ENCODE data around the gene LAPTM5.

The LAPTM5 gene

DNA sequence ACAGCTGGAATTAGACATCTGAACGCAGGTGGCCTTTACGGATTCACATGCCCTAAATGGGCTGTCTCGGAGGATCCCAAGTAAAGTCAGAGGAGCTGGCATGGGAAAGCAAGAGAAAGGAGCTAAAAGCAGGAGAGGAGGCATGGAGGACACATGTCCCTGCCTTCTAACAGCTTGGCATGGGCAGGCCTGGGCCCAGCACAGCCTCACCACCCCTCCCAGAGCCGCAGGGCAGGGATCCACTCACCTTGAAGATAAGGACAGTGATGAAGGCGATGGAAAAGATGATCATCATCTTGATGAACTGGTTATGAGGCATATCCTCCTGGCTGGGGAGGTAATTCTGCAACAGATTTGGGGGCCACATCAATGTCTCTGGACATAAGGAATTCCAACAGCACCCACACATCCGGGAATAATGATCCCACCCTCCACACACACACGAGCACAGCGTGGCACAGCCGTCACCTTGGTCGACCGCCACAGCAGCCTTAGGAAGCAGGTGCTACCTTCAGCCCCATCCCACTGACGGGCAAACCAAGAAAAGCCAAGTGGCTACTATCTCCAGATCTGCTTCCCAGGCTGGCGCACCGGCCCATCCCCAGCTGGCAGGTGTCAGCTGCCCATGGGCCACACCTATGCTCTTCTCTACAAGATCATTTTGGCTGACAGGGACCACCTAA, 20.1 kb downstream of the LAPTM5 start:
- peaks cover 0 to 3% (median 0%) of the 10 kb centered on the region in 5 donors for H3K9me3 ChIP-seq (ENCODE audit: control insufficient read depth in 5 of 5, low read length in 5 of 5)
- peaks cover 0 to 93% (median 61%) of the 10 kb centered on the region in 5 donors for H3K36me3 ChIP-seq (ENCODE audit: control insufficient read depth in 5 of 5, insufficient read depth in 5 of 5, low read length in 5 of 5)
- H3K4me3 ChIP-seq (ENCODE audit: low read depth in 1 of 5, low read length in 5 of 5) = no peak overlapping the region
- no peak overlapping the region for H3K27ac ChIP-seq (ENCODE audit: low read depth, low read length)
- peaks cover 0 to 14% (median 0%) of the 10 kb centered on the region in 5 donors for H3K4me1 ChIP-seq (ENCODE audit: control insufficient read depth in 5 of 5, insufficient read depth in 5 of 5, low read length in 5 of 5)
- peaks cover 0 to 3% (median 1%) of the 10 kb centered on the region in 5 donors for H3K27me3 ChIP-seq (ENCODE audit: control insufficient read depth in 5 of 5, insufficient read depth in 4 of 5, low read length in 5 of 5)
- H3K9ac ChIP-seq (ENCODE audit: low read length in 5 of 5) = no peak overlapping the region

DNA sequence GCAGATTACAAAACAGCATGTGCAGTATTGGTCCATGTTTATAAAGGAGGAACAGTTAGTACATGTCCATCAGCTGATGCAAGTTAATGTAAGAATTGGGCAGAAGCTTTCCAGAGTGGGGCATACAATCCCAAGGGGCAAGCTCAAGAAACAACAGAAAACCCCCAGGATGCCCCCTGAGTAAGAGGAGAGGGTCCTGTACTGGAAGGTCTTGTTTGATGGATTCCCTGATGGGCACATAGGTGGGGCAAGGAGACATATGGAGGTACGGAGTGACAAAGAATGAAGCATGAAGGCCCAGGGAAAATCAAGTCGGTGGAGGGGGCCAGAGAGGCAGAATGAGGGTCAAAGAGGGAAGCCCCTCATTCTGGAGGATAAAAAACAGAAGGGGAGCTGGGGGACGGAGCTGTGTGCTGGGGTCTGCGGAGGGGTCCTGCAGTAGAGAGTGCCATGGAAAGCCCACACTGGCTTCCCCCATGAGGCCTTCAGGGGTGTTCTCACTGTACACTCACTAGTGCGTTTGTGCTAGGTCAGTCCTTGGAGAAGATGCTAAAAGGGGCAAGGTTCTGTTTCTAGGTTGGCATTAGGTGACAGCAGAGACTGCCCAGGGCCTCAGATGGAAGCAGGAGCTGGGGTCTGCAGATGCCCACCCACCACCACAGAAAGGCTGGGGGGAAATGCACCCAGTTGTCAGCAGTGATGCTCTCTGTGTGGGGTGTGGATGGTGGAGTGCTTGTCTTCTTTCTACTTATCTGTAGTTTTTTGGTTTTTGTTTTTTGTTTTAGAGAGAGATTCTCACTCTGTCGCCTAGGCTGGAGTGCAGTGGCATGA, 21.7 kb downstream of the LAPTM5 start:
- no peak overlapping the region for H3K27ac ChIP-seq (ENCODE audit: low read depth, low read length)
- no peak overlapping the region for H3K4me3 ChIP-seq (ENCODE audit: low read depth in 1 of 5, low read length in 5 of 5)
- H3K27me3 ChIP-seq (ENCODE audit: control insufficient read depth in 5 of 5, insufficient read depth in 4 of 5, low read length in 5 of 5) = peaks cover 0 to 3% (median 3%) of the 10 kb centered on the region in 5 donors
- H3K9ac ChIP-seq (ENCODE audit: low read length in 5 of 5) = no peak overlapping the region
- H3K9me3 ChIP-seq (ENCODE audit: control insufficient read depth in 5 of 5, low read length in 5 of 5) = peaks cover 0 to 3% (median 0%) of the 10 kb centered on the region in 5 donors
- peaks cover 0 to 80% (median 50%) of the 10 kb centered on the region in 5 donors for H3K36me3 ChIP-seq (ENCODE audit: control insufficient read depth in 5 of 5, insufficient read depth in 5 of 5, low read length in 5 of 5)
- H3K4me1 ChIP-seq (ENCODE audit: control insufficient read depth in 5 of 5, insufficient read depth in 5 of 5, low read length in 5 of 5) = peaks cover 0 to 9% (median 1%) of the 10 kb centered on the region in 5 donors

- Histone ChIP-seq H3K4me1 (ENCODE audit: control insufficient read depth in 5 of 5, insufficient read depth in 5 of 5, low read length in 5 of 5) (peaks cover 0 to 16% (median 8%) of the 10 kb centered on the region in 5 donors), H3K4me3 (ENCODE audit: low read depth in 1 of 5, low read length in 5 of 5) (no peak overlapping the region), H3K9ac (ENCODE audit: low read length in 5 of 5) (no peak overlapping the region), H3K36me3 (ENCODE audit: control insufficient read depth in 5 of 5, insufficient read depth in 5 of 5, low read length in 5 of 5) (peaks cover 0 to 74% (median 50%) of the 10 kb centered on the region in 5 donors), H3K9me3 (ENCODE audit: control insufficient read depth in 5 of 5, low read length in 5 of 5) (peaks cover 0 to 3% (median 0%) of the 10 kb centered on the region in 5 donors), H3K27ac (ENCODE audit: low read depth, low read length) (no peak overlapping the region), H3K27me3 (ENCODE audit: control insufficient read depth in 5 of 5, insufficient read depth in 4 of 5, low read length in 5 of 5) (peaks cover 0 to 3% (median 3%) of the 10 kb centered on the region in 5 donors)
These were observed 22.4 kb downstream of the LAPTM5 start for GRCh38 chr1:30735124-30735523.

DNA sequence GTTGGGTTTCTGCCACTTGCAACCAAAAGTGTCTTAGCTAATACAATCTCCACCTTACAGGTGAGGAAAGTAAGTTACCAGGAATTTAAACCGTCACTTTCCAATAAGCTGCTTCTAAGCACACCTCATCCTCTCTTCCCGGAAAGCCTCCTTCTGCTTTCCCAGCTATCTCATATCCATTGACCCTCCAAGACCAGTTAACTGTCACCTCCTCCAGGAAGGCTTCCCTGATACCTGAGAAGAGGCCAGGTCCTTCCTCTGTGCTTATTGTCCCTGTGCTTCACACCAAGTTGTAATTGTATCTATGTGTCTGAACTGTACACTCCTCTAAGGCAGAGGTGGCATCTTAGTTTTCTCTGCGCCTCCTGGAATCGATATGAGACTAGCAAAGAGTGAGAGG, 23.0 kb downstream of the LAPTM5 start:
- peaks cover 0 to 3% (median 0%) of the 10 kb centered on the region in 5 donors for H3K9me3 ChIP-seq (ENCODE audit: control insufficient read depth in 5 of 5, low read length in 5 of 5)
- H3K27ac ChIP-seq (ENCODE audit: low read depth, low read length) = no peak overlapping the region
- H3K27me3 ChIP-seq (ENCODE audit: control insufficient read depth in 5 of 5, insufficient read depth in 4 of 5, low read length in 5 of 5) = peaks cover 0 to 3% (median 0%) of the 10 kb centered on the region in 5 donors
- peaks cover 0 to 18% (median 8%) of the 10 kb centered on the region in 5 donors for H3K4me1 ChIP-seq (ENCODE audit: control insufficient read depth in 5 of 5, insufficient read depth in 5 of 5, low read length in 5 of 5)
- H3K4me3 ChIP-seq (ENCODE audit: low read depth in 1 of 5, low read length in 5 of 5) = no peak overlapping the region
- H3K36me3 ChIP-seq (ENCODE audit: control insufficient read depth in 5 of 5, insufficient read depth in 5 of 5, low read length in 5 of 5) = peaks cover 0 to 70% (median 50%) of the 10 kb centered on the region in 5 donors
- H3K9ac ChIP-seq (ENCODE audit: low read length in 5 of 5) = no peak overlapping the region

GRCh38 chr1:30734106-30734505, 23.5 kb downstream of the LAPTM5 start:
- Histone ChIP-seq H3K36me3 (ENCODE audit: control insufficient read depth in 5 of 5, insufficient read depth in 5 of 5, low read length in 5 of 5) (peaks cover 0 to 65% (median 45%) of the 10 kb centered on the region in 5 donors), H3K4me1 (ENCODE audit: control insufficient read depth in 5 of 5, insufficient read depth in 5 of 5, low read length in 5 of 5) (peaks cover 0 to 18% (median 8%) of the 10 kb centered on the region in 5 donors), H3K27me3 (ENCODE audit: control insufficient read depth in 5 of 5, insufficient read depth in 4 of 5, low read length in 5 of 5) (peaks cover 0 to 3% (median 0%) of the 10 kb centered on the region in 5 donors), H3K27ac (ENCODE audit: low read depth, low read length) (no peak overlapping the region), H3K9ac (ENCODE audit: low read length in 5 of 5) (no peak overlapping the region), H3K4me3 (ENCODE audit: low read depth in 1 of 5, low read length in 5 of 5) (no peak overlapping the region), H3K9me3 (ENCODE audit: control insufficient read depth in 5 of 5, low read length in 5 of 5) (peaks cover 0 to 3% (median 0%) of the 10 kb centered on the region in 5 donors)

GRCh38 chr1:30733493-30733892, 24.1 kb downstream of the LAPTM5 start:
- Histone ChIP-seq H3K27me3 (ENCODE audit: control insufficient read depth in 5 of 5, insufficient read depth in 4 of 5, low read length in 5 of 5) (peaks cover 0 to 3% (median 0%) of the 10 kb centered on the region in 5 donors), H3K27ac (ENCODE audit: low read depth, low read length) (no peak overlapping the region), H3K36me3 (ENCODE audit: control insufficient read depth in 5 of 5, insufficient read depth in 5 of 5, low read length in 5 of 5) (peaks cover 0 to 59% (median 39%) of the 10 kb centered on the region in 5 donors), H3K4me3 (ENCODE audit: low read depth in 1 of 5, low read length in 5 of 5) (no peak overlapping the region), H3K9ac (ENCODE audit: low read length in 5 of 5) (no peak overlapping the region), H3K4me1 (ENCODE audit: control insufficient read depth in 5 of 5, insufficient read depth in 5 of 5, low read length in 5 of 5) (peaks cover 0 to 18% (median 8%) of the 10 kb centered on the region in 5 donors), H3K9me3 (ENCODE audit: control insufficient read depth in 5 of 5, low read length in 5 of 5) (peaks cover 0 to 3% (median 0%) of the 10 kb centered on the region in 5 donors)

DNA sequence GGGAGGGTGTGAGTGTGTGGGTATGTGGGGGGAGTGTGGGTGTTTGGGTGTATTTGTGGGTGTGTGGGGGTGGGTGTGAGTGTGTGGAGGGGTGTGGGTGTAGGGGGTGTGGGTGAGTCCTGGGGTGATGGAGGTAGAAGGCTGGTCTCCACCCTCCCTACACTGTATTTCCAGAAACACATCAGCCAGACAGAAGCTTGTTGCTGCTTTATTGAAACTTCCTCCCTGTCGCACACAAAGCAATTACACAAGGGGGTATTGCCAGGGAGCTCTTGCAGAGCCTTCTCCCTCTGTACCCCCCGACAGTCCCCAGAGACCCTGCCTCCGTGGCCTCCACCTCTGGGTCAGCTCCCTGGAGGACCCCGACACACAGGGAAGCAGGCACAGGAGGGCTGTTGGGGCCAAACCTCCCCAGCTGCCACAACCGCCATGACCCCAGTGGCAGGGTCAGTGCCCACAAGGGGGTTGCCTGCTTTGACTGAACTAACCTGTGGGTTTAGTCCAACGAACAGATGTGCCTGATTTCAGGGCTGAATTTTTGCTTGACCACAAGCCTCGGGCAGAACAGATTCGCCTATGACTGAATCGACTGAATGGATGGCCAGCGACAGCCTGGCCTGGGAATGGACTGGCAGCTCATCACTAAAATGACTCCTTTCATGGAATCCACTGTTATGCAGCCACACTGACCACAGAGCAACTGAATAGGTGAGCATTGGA, 25.1 kb downstream of the LAPTM5 start:
- H3K4me1 ChIP-seq (ENCODE audit: control insufficient read depth in 5 of 5, insufficient read depth in 5 of 5, low read length in 5 of 5) = peaks cover 0 to 18% (median 8%) of the 10 kb centered on the region in 5 donors
- H3K9ac ChIP-seq (ENCODE audit: low read length in 5 of 5) = no peak overlapping the region
- H3K27me3 ChIP-seq (ENCODE audit: control insufficient read depth in 5 of 5, insufficient read depth in 4 of 5, low read length in 5 of 5) = peaks cover 0 to 3% (median 0%) of the 10 kb centered on the region in 5 donors
- H3K9me3 ChIP-seq (ENCODE audit: control insufficient read depth in 5 of 5, low read length in 5 of 5) = no peaks in the 10 kb centered on the region
- no peak overlapping the region for H3K4me3 ChIP-seq (ENCODE audit: low read depth in 1 of 5, low read length in 5 of 5)
- H3K36me3 ChIP-seq (ENCODE audit: control insufficient read depth in 5 of 5, insufficient read depth in 5 of 5, low read length in 5 of 5) = peaks cover 0 to 48% (median 28%) of the 10 kb centered on the region in 5 donors
- no peak overlapping the region for H3K27ac ChIP-seq (ENCODE audit: low read depth, low read length)

DNA sequence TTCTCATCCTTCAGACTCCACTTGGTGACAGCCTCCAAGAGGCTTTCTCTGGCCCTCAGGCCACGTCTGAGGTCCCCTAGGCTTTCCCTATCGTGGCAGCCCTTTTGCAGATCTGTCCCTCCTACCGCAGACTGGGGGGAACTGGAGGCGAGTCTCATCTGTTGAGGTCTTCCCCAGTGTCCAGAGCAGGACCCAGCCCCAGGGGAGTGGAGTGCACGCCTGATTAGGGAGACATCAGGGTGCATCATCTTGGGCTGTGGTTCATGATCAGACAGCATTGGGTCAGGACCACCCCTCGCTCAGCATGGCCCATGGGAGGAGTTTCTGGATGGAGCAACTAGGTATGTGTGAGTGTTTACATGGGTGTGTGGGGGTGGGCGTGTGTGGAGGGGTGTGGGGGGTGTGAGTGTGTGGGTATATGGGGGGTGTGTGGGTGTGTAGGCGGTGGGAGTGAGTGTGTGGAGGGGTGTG, 25.7 kb downstream of the LAPTM5 start:
- peaks cover 0 to 3% (median 0%) of the 10 kb centered on the region in 5 donors for H3K27me3 ChIP-seq (ENCODE audit: control insufficient read depth in 5 of 5, insufficient read depth in 4 of 5, low read length in 5 of 5)
- peaks cover 0 to 42% (median 24%) of the 10 kb centered on the region in 5 donors for H3K36me3 ChIP-seq (ENCODE audit: control insufficient read depth in 5 of 5, insufficient read depth in 5 of 5, low read length in 5 of 5)
- no peak overlapping the region for H3K9ac ChIP-seq (ENCODE audit: low read length in 5 of 5)
- H3K9me3 ChIP-seq (ENCODE audit: control insufficient read depth in 5 of 5, low read length in 5 of 5) = no peaks in the 10 kb centered on the region
- peaks cover 0 to 18% (median 8%) of the 10 kb centered on the region in 5 donors for H3K4me1 ChIP-seq (ENCODE audit: control insufficient read depth in 5 of 5, insufficient read depth in 5 of 5, low read length in 5 of 5)
- H3K4me3 ChIP-seq (ENCODE audit: low read depth in 1 of 5, low read length in 5 of 5) = no peak overlapping the region
- no peak overlapping the region for H3K27ac ChIP-seq (ENCODE audit: low read depth, low read length)

GRCh38 chr1:30731109-30731805, 26.3 kb downstream of the LAPTM5 start:
- H3K27ac ChIP-seq (ENCODE audit: low read depth, low read length) = no peak overlapping the region
- H3K27me3 ChIP-seq (ENCODE audit: control insufficient read depth in 5 of 5, insufficient read depth in 4 of 5, low read length in 5 of 5) = peaks cover 0 to 3% (median 0%) of the 10 kb centered on the region in 5 donors
- no peak overlapping the region for H3K4me3 ChIP-seq (ENCODE audit: low read depth in 1 of 5, low read length in 5 of 5)
- H3K9me3 ChIP-seq (ENCODE audit: control insufficient read depth in 5 of 5, low read length in 5 of 5) = no peaks in the 10 kb centered on the region
- peaks cover 0 to 18% (median 8%) of the 10 kb centered on the region in 5 donors for H3K4me1 ChIP-seq (ENCODE audit: control insufficient read depth in 5 of 5, insufficient read depth in 5 of 5, low read length in 5 of 5)
- H3K36me3 ChIP-seq (ENCODE audit: control insufficient read depth in 5 of 5, insufficient read depth in 5 of 5, low read length in 5 of 5) = peaks cover 0 to 37% (median 21%) of the 10 kb centered on the region in 5 donors
- H3K9ac ChIP-seq (ENCODE audit: low read length in 5 of 5) = no peak overlapping the region

Measured in subcutaneous abdominal adipose tissue (tissue), 5 donors.